Kidney (tissue), 14 donors: Measurements from ENCODE around the gene CCT8L2. TPM values are rescaled to one million over a fixed set of nuclear protein-coding genes. Genes with fewer than 3 reads are reported as not detected.
"Not testable (repeated sequence)": the region's sequence is repeated elsewhere in the genome, so short reads cannot be mapped to it uniquely, and the experiment has no call there.

Experiments used
- DNase-seq, 5 donors: peaks; one replicate each; pipeline ENCODE4 v3.0.0-alpha.2; 2013 to 2020
- FAIRE-seq: peaks from 2 replicates; lab custom pipeline; 2012; peaks lifted over from hg19 to GRCh38; lab: Jason Lieb, UNC
- H3K27ac ChIP-seq, 2 donors: one replicate each; pipeline ENCODE4 v1.7.0; 2013; ENCODE audit warnings: low read depth in 2 of 2, low read length in 2 of 2, inconsistent platforms in 1 of 2
- H3K27me3 ChIP-seq: one replicate; pipeline ENCODE4 v1.7.1; 2013; ENCODE audit warnings: low read length, inconsistent platforms; ENCODE audit not compliant: control insufficient read depth, insufficient read depth
- H3K36me3 ChIP-seq, 3 donors: one replicate each; pipeline versions ENCODE4 v1.7.0 to v1.7.1; 2013; ENCODE audit warnings: low read length in 3 of 3, control low read depth in 1 of 3, inconsistent platforms in 1 of 3; ENCODE audit not compliant: insufficient read depth in 3 of 3, control insufficient read depth in 2 of 3
- H3K4me1 ChIP-seq, 3 donors: one replicate each; pipeline versions ENCODE4 v1.7.0 to v1.7.1; 2013; ENCODE audit warnings: low read length in 3 of 3, inconsistent platforms in 1 of 3, low read depth in 1 of 3; ENCODE audit not compliant: control insufficient read depth in 2 of 3, insufficient read depth in 2 of 3
- H3K4me3 ChIP-seq, 3 donors: one replicate each; pipeline versions ENCODE4 v1.7.0 to v1.8.1; 2013; ENCODE audit warnings: low read length in 3 of 3, control low read depth in 1 of 3, inconsistent platforms in 1 of 3
- H3K9ac ChIP-seq, 3 donors: one replicate each; pipeline versions ENCODE4 v1.7.0 to v1.7.1; 2013; ENCODE audit warnings: low read length in 3 of 3, control low read depth in 1 of 3, inconsistent platforms in 1 of 3
- H3K9me3 ChIP-seq, 3 donors: one replicate each; pipeline versions ENCODE4 v1.7.0 to v1.7.1; 2013; ENCODE audit warnings: low read length in 3 of 3, control low read depth in 1 of 3, inconsistent platforms in 1 of 3; ENCODE audit not compliant: control insufficient read depth in 2 of 3, insufficient read depth in 1 of 3
- intact Hi-C: fragments of 100-400 bp; cut with DNase I; formaldehyde crosslinking; loops from one replicate; pipeline ENCODE4 v1.11.1; 2022
- polyA plus RNA-seq: library from polyadenylated mRNA; stranded (reverse); fragments of 350-450 nt; fragmentation: Illumina TruSeq; extraction: RNeasy Lipid Tissue Mini Kit (QIAGEN cat#74804); gene quantifications from one replicate; pipeline ENCODE4 v1.2.3, GENCODE V29; 2014; ENCODE audit warnings: low read depth, low replicate concordance; ENCODE audit not compliant: insufficient read depth
- total RNA-seq: library from RNA; stranded (reverse); fragmentation: NEBNext Ultra II Directional; extraction: Animal tissue kit (Norgen Biotek cat#: 25700); gene quantifications from one replicate; pipeline ENCODE4 v1.2.1, GENCODE V29; 2021
- TF ChIP-seq, protein P1 (sequence below): IDR thresholded peaks from 3 replicates; pipeline ENCODE4 v1.5.1; 2012; ENCODE audit warnings: mild to moderate bottlenecking, moderate library complexity, borderline replicate concordance; ENCODE audit not compliant: insufficient read depth; ENCODE audit errors: extremely low read depth
- donor health status: control.
- donor health status: control.
- donor health status: control.
- donor health status: control.
- donor health status: control.
- donor health status: DM: yes; HTN: yes; CAD: no.
- donor health status: Normal renal cell carcinoma (clear cell type).

Gene CCT8L2
- total and polyA plus RNA-seq, 2 donors from 2014 or later = not detected

DNA sequence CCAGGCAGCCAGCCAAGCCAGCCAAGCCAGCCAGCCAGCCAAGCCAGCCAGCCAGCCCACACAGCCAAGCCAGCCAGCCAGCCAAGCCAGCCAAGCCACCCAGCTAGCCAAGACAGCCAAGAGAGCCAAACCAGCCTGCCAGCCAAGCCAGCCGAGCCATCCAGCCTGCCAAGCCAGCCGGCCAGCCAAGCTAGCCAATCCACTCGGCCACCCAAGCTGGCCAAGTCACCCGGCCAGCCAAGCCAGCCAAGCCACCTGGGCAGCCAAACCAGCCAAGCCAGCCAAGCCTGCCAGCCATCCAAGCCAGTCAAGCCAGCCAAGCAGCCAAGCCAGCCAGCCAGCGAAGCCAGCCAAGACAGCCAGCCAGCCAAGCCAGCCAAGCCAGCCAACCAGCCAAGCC is 32.0 kb downstream of the CCT8L2 start:
- H3K27me3 ChIP-seq, DNase-seq, H3K27ac ChIP-seq, H3K9ac ChIP-seq, H3K4me3 ChIP-seq, intact Hi-C loops, FAIRE-seq, H3K9me3 ChIP-seq, H3K4me1 ChIP-seq, H3K36me3 ChIP-seq: not testable (repeated sequence)

DNA sequence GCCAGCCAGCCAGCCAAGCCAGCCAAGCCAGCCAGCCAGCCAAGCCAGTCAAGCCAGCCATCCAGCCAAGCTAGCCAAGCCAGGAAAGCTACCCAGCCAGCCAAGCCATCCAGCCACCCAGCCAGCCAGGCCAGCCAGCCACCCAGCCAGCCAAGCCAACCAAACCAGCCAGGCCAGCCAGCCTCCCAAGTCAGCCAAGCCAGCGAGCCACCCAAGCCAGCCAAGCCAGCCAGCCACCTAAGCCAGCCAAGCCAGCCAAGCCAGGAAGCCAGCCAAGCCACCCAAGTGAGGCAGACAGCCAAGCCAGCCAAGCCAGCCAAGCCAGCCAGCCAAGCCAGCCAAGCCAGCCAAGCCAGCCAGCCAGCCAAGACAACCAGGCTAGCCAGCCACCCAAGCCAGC is 32.6 kb downstream of the CCT8L2 start:
- H3K36me3 ChIP-seq, H3K27ac ChIP-seq, FAIRE-seq, H3K9ac ChIP-seq, H3K4me1 ChIP-seq, H3K9me3 ChIP-seq, H3K4me3 ChIP-seq, DNase-seq, intact Hi-C loops, H3K27me3 ChIP-seq: not testable (repeated sequence)

DNA sequence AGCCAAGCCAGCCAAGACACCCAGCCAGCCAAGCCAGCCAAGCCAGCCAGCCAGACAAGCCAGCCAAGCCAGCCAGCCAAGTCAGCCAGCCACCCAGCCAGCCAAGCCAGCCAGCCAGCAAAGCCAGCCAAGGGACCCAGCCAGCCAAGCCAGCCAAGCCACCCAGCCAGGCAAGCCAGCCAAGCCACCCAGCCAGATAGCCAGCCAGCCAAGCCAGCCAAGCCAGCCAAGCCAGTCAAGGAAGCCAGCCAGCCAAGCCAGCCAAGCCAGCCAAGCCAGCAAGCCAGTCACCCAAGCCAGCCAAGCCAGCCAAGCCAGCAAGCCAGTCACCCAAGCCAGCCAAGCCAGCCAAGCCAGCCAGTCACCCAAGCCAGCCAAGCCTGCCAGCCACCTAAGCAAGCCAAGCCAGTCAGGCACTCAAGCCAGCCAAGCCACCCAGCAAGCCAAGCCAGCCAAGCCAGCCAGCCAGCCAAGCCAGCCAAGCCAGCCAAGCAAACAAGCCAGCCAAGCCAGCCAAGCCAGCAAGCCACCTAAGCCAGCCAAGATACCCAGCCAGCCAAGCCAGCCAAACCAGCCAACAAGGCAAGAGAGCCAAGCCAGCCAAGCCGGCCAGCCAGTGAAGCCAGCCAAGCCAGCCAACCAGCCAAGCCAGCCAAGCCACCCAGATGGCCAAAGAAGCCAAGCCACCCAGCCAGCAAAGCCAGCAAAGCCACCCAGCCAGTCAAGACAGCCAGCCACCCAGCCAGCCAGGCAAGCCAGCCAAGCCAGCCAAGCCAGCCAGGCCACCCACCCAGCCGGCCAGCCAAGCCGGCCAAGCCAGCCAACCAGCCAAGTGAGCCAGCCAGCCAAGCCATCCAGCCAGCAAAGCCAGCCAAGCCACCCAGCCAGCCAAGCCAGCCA is 33.3 kb downstream of the CCT8L2 start:
- intact Hi-C loops = no loop called here
- Histone ChIP-seq H3K9ac (no peak overlapping the region), H3K27me3 (no peaks in the 10 kb centered on the region), H3K36me3 (no peaks in the 10 kb centered on the region), H3K27ac (no peak overlapping the region), H3K9me3 (no peaks in the 10 kb centered on the region), H3K4me1 (no peaks in the 10 kb centered on the region), H3K4me3 (no peak overlapping the region)
- TF ChIP-seq, protein P1, sequence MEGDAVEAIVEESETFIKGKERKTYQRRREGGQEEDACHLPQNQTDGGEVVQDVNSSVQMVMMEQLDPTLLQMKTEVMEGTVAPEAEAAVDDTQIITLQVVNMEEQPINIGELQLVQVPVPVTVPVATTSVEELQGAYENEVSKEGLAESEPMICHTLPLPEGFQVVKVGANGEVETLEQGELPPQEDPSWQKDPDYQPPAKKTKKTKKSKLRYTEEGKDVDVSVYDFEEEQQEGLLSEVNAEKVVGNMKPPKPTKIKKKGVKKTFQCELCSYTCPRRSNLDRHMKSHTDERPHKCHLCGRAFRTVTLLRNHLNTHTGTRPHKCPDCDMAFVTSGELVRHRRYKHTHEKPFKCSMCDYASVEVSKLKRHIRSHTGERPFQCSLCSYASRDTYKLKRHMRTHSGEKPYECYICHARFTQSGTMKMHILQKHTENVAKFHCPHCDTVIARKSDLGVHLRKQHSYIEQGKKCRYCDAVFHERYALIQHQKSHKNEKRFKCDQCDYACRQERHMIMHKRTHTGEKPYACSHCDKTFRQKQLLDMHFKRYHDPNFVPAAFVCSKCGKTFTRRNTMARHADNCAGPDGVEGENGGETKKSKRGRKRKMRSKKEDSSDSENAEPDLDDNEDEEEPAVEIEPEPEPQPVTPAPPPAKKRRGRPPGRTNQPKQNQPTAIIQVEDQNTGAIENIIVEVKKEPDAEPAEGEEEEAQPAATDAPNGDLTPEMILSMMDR = no peak
- FAIRE-seq = no peak
- peak in 1 of 5 donors; percentile 20 for DNase-seq

DNA sequence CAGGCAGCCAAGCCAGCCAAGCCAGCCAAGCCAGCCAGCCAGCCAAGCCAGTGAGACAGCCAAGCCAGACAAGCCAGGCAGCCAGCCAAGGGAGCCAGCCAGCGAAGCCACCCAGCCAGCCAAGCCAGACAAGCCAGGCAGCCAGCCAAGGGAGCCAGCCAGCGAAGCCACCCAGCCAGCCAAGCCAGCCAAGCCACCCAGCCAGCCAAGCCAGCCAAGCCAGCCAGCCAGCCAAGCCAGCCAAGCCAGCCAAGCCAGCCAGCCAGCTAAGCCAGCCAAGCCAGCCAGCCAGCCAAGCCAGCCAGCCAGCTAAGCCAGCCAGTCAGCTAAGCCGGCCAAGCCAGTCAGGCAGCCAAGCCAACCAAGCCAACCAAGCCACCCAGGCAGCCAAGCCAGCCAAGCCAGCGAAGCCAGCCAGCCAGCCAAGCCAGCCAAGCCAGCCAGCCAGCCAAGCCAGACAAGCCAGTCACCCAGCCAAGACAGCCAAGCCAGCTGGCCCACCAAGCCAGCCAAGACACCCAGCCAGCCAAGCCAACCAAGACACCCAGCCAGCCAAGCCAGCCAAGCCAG is 34.1 kb downstream of the CCT8L2 start:
- H3K4me3 ChIP-seq, FAIRE-seq, intact Hi-C loops, H3K36me3 ChIP-seq, DNase-seq, H3K27me3 ChIP-seq, H3K27ac ChIP-seq, H3K9ac ChIP-seq, H3K9me3 ChIP-seq, H3K4me1 ChIP-seq: not testable (repeated sequence)

DNA sequence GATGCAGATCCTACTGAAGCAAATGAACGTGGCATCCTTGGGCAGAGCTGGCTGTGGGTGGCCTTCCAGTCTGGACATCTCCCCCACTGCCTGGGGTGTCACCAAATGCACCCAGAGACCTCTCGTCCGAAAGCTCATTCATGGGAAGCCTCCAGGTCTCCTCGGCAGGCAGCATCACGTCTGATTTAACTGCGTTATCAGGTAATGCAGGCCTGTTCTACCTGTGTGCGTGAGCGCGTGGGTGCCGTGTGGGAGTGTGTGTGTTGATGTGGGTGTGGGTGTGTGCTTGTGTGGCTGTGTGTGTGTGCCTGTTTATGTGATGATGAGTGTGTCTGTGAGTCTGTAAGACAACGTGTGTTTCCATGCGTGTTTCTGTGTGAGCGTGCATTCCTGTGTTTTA is 35.1 kb downstream of the CCT8L2 start:
- intact Hi-C loops, DNase-seq: not testable (repeated sequence)

DNA sequence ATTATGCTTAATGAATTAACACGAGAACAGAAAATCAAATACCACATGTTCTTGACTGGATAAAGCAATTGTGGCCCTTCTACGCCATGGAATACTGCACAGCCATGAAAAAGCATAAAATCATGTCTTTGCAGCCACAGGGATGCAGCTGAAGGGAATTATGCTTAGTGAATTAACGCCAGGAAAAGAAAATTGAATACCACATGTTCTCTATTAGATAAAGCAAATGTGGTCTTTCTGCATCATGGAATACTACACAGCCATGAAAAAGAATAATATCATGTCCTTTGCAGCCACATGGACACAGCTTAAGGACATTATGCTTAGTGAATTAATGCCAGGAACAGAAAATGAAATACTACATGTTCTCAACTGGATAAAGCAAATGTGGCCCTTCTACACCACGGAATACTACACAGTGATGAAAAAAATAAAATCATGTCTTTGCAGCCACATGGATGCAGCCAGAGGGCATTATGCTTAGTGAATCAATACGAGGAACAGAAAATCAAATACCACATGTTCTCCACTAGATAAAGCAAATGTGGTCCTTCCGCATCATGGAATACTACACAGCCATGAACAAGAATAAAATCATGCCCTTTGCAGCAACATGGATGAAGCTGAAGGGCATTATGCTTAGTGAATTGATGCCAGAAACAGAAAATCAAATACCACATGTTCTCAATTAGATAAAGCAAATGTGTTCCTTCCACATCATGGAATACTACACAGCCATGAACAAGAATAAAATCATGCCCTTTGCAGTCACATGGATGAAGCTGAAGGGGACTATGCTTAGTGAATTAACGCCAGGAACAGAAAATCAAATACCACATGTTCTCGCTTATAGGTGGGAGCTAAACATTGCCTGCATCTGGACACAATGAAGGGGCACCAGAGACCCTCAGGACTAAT is 37.3 kb downstream of the CCT8L2 start:
- H3K4me3 ChIP-seq, H3K27me3 ChIP-seq, H3K36me3 ChIP-seq, DNase-seq, intact Hi-C loops, H3K9ac ChIP-seq, H3K9me3 ChIP-seq, H3K27ac ChIP-seq, H3K4me1 ChIP-seq, FAIRE-seq: not testable (repeated sequence)

More for the DNA sequence above, 35.1 kb downstream of the CCT8L2 start:
- FAIRE-seq, H3K27ac ChIP-seq, H3K36me3 ChIP-seq, H3K27me3 ChIP-seq, H3K4me1 ChIP-seq, H3K4me3 ChIP-seq, H3K9ac ChIP-seq, H3K9me3 ChIP-seq: not testable (repeated sequence)

DNA sequence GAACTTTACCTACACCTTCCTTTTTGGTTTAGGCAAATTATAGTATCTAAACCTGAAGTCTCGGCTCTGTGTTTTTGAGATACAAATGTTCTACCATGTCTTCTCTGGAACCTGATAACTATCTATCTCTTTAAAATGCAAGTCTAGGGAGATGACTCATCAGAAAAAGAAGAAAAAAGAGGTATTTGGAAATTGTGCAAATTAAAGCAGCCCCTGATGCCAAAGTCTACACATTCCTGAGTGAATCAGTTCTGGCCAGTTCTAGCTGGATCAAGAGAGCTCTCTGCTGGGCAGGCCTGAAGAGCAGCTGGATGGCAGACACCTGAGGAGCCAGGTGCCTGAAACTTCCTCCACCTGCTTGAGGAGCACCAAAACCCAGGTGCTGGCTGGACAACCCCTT is 49.3 kb downstream of the CCT8L2 start:
- H3K9ac ChIP-seq, H3K9me3 ChIP-seq, H3K27ac ChIP-seq, H3K4me1 ChIP-seq, H3K4me3 ChIP-seq, FAIRE-seq, H3K36me3 ChIP-seq, intact Hi-C loops, H3K27me3 ChIP-seq: not testable (repeated sequence)
- DNase-seq = peak in 2 of 5 donors; percentile 0 to 21
